NCI-H2029 treated with DMSO at 0.1 percent for 48 hours (cell line): ENCODE measurements around the gene ADGRG7.

Source experiments
- DNase-seq: peaks from one replicate; lab custom pipeline; 2025; lab: John Stamatoyannopoulos, UW

ADGRG7 gene

DNA sequence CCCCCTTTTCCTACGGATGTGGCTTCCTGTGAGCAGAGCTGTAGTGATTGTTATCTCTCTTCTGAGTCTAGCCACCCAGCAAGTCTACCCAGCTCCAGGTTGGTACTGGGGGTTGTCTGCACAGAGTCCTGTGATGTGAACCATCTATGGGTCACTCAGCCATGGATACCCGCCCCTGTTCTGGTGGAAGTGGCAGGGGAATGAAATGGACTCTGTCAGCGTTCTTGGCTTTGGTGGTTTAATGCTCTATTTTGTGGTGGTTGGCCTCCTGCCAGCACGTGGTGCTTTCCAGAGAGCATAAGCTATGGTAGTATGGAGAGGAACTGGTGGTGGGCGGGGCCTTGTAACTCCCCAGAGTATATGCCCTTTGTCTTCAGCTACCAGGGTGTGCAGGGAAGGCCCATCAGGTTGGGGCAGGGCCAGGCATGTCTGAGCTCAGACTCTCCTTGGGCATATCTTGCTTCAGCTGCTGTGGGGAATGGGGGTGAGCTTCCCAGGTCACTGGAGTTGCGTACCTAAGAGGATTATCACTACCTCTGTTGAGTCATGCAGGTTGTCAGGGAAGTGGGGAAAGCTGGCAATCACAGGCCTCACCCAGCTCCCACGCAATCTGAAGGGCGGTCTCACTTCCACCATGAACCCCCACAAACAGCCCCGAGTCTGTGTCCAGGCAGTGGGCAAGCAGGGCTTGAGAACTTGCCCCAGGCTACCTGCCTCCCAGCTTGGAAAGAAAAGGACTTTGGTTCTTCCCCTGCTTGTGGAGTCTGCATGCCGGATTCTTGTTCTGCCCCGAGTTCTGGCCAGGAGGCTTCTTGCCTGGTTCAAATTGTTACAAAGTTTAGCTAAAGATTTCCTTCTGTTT lies 9.0 kb upstream of the ADGRG7 start:
- DNase-seq: no peak

- no peak for DNase-seq
Measured at GRCh38 chr3:100602506-100603444, 6.6 kb upstream of the ADGRG7 start.

DNA sequence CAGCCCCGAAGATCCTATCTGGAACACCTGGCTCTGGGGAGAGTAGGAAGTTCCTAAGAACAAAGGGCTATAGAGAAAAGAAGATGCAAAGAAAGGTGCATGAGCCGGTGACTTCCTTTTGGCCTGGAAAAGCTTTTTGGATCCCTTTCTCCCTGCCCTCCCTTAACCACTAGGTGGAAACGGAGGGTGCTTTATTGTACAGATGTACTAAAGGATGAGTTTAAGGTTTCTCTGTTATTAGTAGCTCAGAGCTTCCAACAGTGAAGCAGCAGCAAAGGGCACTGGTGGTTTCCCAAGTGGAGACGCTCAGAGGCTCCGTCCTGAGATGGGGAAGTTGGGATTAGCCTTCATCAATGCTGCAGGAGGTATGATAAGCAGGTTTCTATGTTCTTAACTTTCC lies 5.9 kb upstream of the ADGRG7 start:
- DNase-seq: no peak

- no peak for DNase-seq
Measured at GRCh38 chr3:100605358-100605757, 4.0 kb upstream of the ADGRG7 start.

- no peak for DNase-seq
Measured at GRCh38 chr3:100606894-100607512, 2.4 kb upstream of the ADGRG7 start.

- no peak for DNase-seq
Measured at GRCh38 chr3:100609963-100610362, 562 bp downstream of the ADGRG7 start.

DNA sequence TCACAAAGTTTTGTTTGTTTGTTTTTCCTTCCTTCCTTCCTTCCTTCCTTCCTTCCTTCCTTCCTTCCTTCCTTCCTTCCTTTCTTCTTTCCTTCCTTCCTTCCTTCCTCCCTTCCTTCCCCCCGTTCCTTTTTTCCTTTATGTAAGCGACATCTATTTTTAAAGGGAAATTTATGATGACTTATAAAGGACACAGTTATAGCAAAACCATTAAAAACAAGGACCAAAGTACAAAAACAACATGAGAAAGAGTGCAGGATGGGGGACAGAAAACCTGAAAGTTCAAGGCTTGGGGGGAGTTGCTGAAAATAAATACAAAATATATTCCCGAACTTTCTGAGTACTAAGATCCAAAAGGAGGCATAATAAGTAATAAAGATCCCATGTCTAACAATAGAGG lies 1.8 kb downstream of the ADGRG7 start:
- no peak for DNase-seq

GRCh38 chr3:100613721-100614390 lies 4.5 kb downstream of the ADGRG7 start:
- DNase-seq: no peak

DNA sequence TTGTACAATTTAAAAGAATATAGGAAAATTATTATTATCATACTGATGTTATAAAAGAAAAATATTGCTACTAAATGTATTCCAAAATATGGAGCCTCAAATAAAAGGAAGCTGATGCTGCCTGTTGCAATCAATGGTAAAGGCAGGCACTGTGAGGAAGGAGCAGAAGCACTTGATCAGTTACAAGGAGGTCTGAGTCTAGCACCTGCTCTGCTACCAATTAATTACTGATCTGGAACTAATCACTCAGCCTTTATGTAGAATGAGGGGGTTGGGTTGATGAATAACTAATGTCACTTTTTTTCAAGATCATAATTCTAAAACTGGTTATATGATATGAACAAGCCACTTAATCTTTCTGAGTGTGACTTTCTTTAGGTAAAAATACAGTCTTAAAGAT lies 5.5 kb downstream of the ADGRG7 start:
- no peak for DNase-seq

- DNase-seq: no peak
Measured at GRCh38 chr3:100615684-100616083, 6.3 kb downstream of the ADGRG7 start.

DNA sequence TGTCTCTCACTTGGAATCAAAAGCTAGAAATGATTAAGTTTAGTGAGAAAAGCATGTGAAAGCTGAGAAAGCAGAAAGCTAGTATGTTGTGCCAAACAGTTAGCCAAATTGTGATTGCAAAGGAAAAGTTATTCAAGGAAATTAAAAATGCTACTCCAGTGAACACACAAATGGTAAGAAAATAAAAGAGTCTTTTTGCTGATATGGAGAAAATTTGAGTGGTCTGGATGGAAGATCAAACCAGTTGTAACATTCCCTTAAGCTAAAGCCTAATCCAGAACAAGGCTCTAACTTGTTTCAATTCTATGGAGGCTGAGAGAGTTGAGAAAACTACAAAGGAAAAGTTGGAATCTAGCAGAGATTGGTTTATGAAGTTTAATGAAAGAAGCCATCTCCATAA lies 11.8 kb downstream of the ADGRG7 start:
- no peak for DNase-seq

GRCh38 chr3:100627491-100627890 lies 18.1 kb downstream of the ADGRG7 start:
- no peak for DNase-seq

- DNase-seq: no peak
Measured at GRCh38 chr3:100629421-100630127, 20.2 kb downstream of the ADGRG7 start.

GRCh38 chr3:100630664-100631063 lies 21.3 kb downstream of the ADGRG7 start:
- DNase-seq: no peak

- DNase-seq: no peak
Measured at GRCh38 chr3:100631236-100631635, 21.8 kb downstream of the ADGRG7 start.

DNA sequence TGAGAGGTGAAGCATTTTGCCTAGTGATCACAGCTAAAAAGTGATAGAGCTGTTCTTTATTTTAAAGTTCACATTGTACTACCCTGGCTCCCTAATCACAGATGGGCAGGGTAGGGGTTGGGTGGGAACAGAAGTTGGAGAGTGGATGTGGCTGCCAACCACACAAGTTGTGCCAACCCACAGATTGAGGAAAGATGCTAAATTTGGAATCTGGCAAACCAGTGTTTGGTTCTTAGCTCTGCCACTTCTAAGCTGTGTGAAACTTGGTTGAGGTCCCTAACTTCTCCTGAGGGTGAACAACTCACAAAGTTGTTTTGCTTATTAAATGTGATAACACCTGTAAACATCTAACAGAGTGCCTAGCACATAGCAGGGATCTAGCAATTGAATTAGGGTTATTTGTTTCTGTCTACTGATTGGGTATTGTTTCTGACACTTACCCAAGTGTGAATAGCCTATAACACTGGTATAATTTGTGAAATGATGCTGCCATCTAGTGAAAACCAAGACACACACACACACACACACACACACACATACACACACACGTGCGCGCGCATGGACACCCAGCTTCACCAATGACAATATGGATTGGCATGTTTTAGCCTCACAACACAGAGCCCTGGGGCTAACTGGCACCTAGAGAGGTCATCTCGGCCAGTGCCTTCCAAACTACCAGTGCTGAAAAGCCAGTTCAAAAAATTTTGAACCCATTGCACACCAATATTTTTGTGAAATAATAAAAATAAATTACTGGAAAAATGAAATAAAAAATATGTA lies 25.3 kb downstream of the ADGRG7 start:
- no peak for DNase-seq

- DNase-seq: no peak
Measured at GRCh38 chr3:100635273-100635701, 25.9 kb downstream of the ADGRG7 start.

- no peak for DNase-seq
Measured at GRCh38 chr3:100637197-100637631, 27.8 kb downstream of the ADGRG7 start.

DNA sequence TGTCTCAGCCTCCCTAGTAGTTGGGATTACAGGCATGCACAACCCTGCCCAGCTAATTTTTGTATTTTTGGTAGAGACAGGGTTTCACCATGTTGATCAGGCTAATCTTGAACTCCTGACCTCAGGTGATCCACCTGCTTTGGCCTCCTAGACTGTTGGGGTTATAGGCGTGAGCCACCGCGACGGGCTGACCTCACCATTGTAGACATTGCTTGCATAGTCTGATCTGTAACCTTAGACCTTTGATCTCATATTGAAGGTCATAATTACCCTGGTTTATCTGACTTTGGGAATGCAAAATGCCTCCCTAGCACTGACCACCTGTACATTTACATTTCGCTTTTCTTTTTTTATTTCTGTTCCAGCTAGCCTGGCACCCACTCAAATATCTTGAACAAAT lies 31.2 kb downstream of the ADGRG7 start:
- DNase-seq: no peak

- DNase-seq: no peak
Measured at GRCh38 chr3:100641471-100642032, 32.2 kb downstream of the ADGRG7 start.
